ENCODE data around the gene TRPM1. TPM values are rescaled to one million over a fixed set of nuclear protein-coding genes. Genes with fewer than 3 reads are reported as not detected.

TRPM1 gene
- total and polyA plus RNA-seq, 9 of the 15 experiments (the other 6 are each of a cell fraction or from before 2014, with no cell fraction given), result 0.01 to 0.06 (median 0.03) TPM; not detected in 5

GRCh38 chr15:30991255-30992235, 110.0 kb downstream of the TRPM1 start, which contains the start of gene MTMR10 (continued):
- no peak for TF ChIP-seq ZBTB40 (IDR thresholded peaks at IDR 0.05)
- TF ChIP-seq ZBTB40 (CRISPR knock-in tag; IDR thresholded peaks at IDR 0.05), result no peak
- no peak for TF ChIP-seq IRF9 (tag; IDR thresholded peaks at IDR 0.05)
- no peak for TF ChIP-seq ZNF699 (CRISPR knock-in tag; IDR thresholded peaks at IDR 0.05; ENCODE audit: insufficient replicate concordance)
- peak; percentile 78; the same call in 1 of the 2 replicates for TF ChIP-seq ZNF592 (IDR thresholded peaks at IDR 0.05)
- TF ChIP-seq ETV5 (CRISPR knock-in tag; IDR thresholded peaks at IDR 0.05; ENCODE audit: low read depth), result no peak
- TF ChIP-seq ZNF174 (CRISPR knock-in tag; IDR thresholded peaks at IDR 0.05), result no peak
- TF ChIP-seq ZNF277 (CRISPR knock-in tag; IDR thresholded peaks at IDR 0.05; ENCODE audit: borderline replicate concordance), result no peak
